Spleen (tissue), 7 donors: ENCODE data around the gene GSKIP.

Experiments
- CTCF ChIP-seq, 11 experiments: fragments of 200-600 bp in 7 of 11; fragments of 450-650 bp in 4 of 11; sonication (generic) in 4 of 11; IDR thresholded peaks in 8 of 11; conservative IDR thresholded peaks in 3 of 11; 1 replicate in 7 of 11; 2 replicates in 4 of 11; pipeline versions ENCODE4 v1.4.0 to v1.8.0; 2016 to 2021; ENCODE audit warnings: antibody characterized with exemption in 11 of 11, inconsistent platforms in 4 of 11, mild to moderate bottlenecking in 1 of 11
- POLR2A ChIP-seq, 3 donors: fragments of 450-650 bp; IDR thresholded peaks; one replicate each; pipeline ENCODE4 v1.5.1; 2017; ENCODE audit warnings: antibody characterized with exemption in 3 of 3, mild to moderate bottlenecking in 1 of 3
- POLR2AphosphoS5 ChIP-seq, 3 donors: sonication (generic); formaldehyde crosslinking; IDR thresholded peaks; one replicate each; pipeline ENCODE4 v1.5.1; 2017; ENCODE audit warnings: antibody characterized with exemption in 3 of 3
- donor health status: DM: no; HTN: no; CAD: no; lungs with moderate emphysema.
- donor health status: DM: no; HTN: no; CAD: no.
- donor health status: DM: no; HTN: no; CAD: no.

GRCh38 chr14:96413526-96413925 lies 50.2 kb downstream of the GSKIP start:
- TF ChIP-seq CTCF (IDR thresholded peaks at IDR 0.05 in 8 of 11, conservative IDR thresholded peaks at IDR 0.05 in 3 of 11) (no peak), POLR2A (IDR thresholded peaks at IDR 0.05) (no peak), POLR2AphosphoS5 (IDR thresholded peaks at IDR 0.05) (no peak)
